ACC112 (cell line): ENCODE measurements around the gene THOC3.
"Not testable (repeated sequence)": the region's sequence is repeated elsewhere in the genome, so short reads cannot be mapped to it uniquely, and the experiment has no call there.

Experiments
- H2AFZ ChIP-seq: fragments of 200-600 bp; sonication (generic); one replicate; pipeline ENCODE4 v1.6.0; 2017; ENCODE audit warnings: antibody characterized with exemption, low read length; ENCODE audit not compliant: unreplicated experiment
- H3K27ac ChIP-seq: fragments of 200-600 bp; sonication (generic); 2 replicates; pipeline ENCODE4 v1.5.1; 2014; ENCODE audit warnings: low read depth, mild to moderate bottlenecking, antibody characterized with exemption, low read length, moderate library complexity
- H3K27me3 ChIP-seq: fragments of 200-600 bp; sonication (generic); 2 replicates; pipeline ENCODE4 v1.6.1; 2014; ENCODE audit warnings: mild to moderate bottlenecking, antibody characterized with exemption, low read length, moderate library complexity, mixed read lengths; ENCODE audit not compliant: insufficient read depth
- H3K36me3 ChIP-seq: fragments of 200-600 bp; sonication (generic); 2 replicates; pipeline ENCODE4 v1.6.1; 2016; ENCODE audit warnings: mild to moderate bottlenecking, antibody characterized with exemption, low read length, moderate library complexity, mixed read lengths; ENCODE audit not compliant: insufficient read depth
- H3K4me1 ChIP-seq: fragments of 200-600 bp; sonication (generic); one replicate; pipeline ENCODE4 v1.6.1; 2016; ENCODE audit warnings: low read length, mixed read lengths; ENCODE audit not compliant: insufficient read depth, unreplicated experiment, control insufficient read depth
- H3K4me3 ChIP-seq: fragments of 200-600 bp; sonication (generic); 2 replicates; pipeline ENCODE4 v1.5.1; 2014; ENCODE audit warnings: mild to moderate bottlenecking, low read depth, low read length
- H3K79me2 ChIP-seq: fragments of 200-600 bp; sonication (generic); one replicate; pipeline ENCODE4 v1.6.0; 2016; ENCODE audit warnings: low read length; ENCODE audit not compliant: control insufficient read depth, unreplicated experiment, insufficient read depth

THOC3 gene

DNA sequence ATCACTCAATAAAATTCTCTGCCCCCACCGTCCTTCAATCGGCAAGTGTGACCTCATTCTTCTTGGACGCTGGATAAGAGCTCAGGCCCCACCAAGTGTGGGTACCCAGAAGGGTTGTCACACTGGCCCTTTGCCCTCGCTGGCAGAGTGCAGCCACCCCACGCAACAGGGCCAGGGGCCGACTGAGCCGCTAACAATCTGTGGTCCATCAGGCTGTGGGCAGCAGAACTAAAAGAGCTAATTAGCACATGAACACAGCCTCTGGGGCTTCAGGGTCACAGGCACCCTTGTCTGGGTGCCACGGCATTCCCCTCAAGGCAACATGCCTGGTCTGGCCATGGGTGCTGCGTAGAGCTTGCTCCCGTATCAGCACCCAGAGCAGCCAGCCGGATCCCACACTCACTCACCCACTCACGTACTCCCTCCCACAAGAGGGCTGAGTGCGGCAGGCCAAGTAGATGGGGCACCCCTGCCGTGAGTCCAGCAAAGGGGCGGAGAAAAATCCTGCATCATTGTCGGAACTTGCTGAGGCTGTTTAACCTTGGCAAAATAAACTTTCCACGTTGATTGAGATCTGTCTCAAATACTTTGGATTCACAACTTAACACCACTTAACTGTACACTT, 11.4 kb upstream of the THOC3 start:
- H3K79me2 ChIP-seq, H3K27me3 ChIP-seq, H3K36me3 ChIP-seq, H3K4me3 ChIP-seq, H3K27ac ChIP-seq, H2AFZ ChIP-seq, H3K4me1 ChIP-seq: not testable (repeated sequence)

DNA sequence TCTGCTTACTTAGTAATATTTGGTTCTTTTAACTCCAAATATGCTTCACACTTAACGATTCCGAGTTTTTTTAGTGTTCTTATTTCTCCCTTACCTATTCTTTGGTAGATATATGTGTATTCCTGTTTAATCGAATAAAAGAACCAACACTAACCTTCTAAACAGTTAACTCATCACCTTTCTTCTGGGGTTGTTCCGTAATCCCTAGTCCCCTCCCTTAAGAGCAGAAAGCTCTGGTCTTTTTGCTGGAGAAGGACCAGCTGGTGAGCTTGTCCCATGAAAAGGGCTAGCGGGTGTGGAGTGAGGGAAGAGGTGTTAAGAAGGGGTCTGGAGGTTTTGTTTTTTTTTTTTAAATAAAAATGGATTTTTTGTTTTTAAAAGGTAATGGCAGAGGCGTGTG, 266 bp upstream of the THOC3 start:
- not testable (repeated sequence) for H2AFZ ChIP-seq, H3K36me3 ChIP-seq, H3K79me2 ChIP-seq, H3K27ac ChIP-seq, H3K4me1 ChIP-seq, H3K27me3 ChIP-seq
- peak overlapping the region; percentile 83 for H3K4me3 ChIP-seq

DNA sequence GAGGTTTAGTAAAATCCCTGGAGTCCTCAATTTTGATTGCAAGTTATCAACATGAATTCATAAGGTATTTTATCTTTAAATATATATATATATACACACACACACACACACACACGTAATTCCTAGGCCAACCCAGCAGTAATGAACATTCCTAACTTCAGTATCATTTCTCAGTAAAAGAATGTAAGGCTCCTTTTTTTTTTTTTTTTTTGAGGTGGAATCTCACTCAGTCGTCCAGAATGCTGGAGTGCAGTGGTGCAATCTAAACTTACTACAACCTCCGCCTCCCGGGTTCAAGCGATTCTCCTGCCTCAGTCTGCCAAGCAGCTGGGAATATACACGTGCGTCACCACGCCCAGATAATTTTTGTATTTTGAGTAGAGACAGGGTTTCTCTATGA, 5.8 kb downstream of the THOC3 start:
- not testable (repeated sequence) for H2AFZ ChIP-seq, H3K27ac ChIP-seq, H3K36me3 ChIP-seq, H3K4me1 ChIP-seq, H3K27me3 ChIP-seq, H3K79me2 ChIP-seq, H3K4me3 ChIP-seq

DNA sequence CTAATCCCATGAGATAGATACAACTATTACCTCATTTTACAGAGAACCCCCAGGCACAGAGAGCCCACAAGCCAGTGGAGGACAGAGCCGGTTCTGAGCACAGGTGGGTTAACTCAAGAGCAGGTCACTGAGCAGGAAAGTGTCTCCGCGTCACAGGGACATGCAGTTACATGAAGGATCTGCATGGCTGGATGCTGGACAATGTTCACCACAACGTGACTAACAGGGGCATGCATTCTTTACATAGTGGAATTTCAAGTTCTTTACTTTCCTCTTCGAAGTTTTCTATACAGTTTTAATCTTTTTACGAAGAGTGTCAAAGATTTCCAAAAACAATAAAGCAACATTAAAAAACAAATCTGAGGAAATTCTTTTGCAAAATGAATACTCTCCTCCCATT, 7.9 kb downstream of the THOC3 start:
- H3K27ac ChIP-seq, H3K36me3 ChIP-seq, H3K79me2 ChIP-seq, H3K4me1 ChIP-seq, H2AFZ ChIP-seq, H3K4me3 ChIP-seq, H3K27me3 ChIP-seq: not testable (repeated sequence)

DNA sequence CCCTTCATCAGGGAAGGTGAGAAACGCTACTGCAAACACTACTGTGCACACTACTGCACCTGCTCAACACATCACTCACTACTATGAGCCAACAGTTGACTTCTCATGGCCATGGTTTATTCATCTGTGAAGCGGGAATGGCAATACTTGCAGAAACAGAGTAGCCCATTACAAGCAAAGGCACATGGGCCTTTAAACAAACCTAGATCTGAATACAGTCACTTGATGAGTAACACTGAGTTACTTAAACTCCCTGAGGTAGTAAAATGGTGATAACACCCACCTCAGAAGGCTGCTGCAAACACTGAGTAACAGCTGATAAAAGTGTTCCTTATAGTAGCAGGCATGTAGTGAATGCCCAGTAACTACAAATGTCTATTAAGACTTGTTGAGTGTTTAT, 9.6 kb downstream of the THOC3 start:
- not testable (repeated sequence) for H3K36me3 ChIP-seq, H3K4me3 ChIP-seq, H3K79me2 ChIP-seq, H2AFZ ChIP-seq, H3K27me3 ChIP-seq, H3K27ac ChIP-seq, H3K4me1 ChIP-seq

DNA sequence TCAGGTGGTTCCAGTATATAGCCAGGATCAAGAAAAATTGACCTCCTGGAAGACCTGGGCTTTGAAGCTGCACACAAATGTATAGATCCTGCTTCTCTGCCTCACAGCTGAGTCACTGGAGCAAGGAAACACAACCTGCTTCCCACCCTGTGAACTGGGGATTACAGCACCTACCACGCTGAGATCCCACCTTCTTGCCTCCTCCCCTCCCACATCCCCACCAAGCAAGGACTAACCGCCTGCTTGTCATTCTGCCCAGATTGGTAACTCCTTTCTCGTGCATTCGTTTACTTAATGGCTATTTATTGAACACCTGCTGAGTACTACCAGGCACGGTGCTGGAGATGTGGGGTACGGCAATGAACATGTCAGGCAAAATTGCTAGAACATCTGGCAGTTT, 14.0 kb downstream of the THOC3 start:
- H3K4me3 ChIP-seq, H3K36me3 ChIP-seq, H3K27me3 ChIP-seq, H2AFZ ChIP-seq, H3K4me1 ChIP-seq, H3K27ac ChIP-seq, H3K79me2 ChIP-seq: not testable (repeated sequence)

DNA sequence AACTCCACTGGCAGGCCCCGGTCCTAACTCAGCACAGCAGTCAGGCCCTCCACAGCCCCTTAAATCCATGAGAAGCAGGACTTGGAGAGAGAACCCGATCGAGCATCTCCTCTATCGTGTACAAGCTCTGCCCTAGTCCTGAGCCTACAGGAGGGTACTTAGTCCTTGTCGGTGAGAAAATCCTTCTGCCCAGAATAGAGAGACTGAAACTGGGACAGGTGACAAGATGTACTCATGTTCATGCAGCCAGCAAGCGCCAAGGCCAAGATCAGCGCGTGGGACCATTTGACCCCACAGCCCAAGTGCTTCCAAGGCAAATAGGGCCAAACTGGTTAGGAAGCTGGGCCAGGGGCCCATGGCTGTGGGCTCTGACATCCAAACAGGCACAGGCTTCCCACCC, 15.3 kb downstream of the THOC3 start:
- H3K79me2 ChIP-seq, H3K36me3 ChIP-seq, H3K4me1 ChIP-seq, H3K27ac ChIP-seq, H3K27me3 ChIP-seq, H2AFZ ChIP-seq, H3K4me3 ChIP-seq: not testable (repeated sequence)

DNA sequence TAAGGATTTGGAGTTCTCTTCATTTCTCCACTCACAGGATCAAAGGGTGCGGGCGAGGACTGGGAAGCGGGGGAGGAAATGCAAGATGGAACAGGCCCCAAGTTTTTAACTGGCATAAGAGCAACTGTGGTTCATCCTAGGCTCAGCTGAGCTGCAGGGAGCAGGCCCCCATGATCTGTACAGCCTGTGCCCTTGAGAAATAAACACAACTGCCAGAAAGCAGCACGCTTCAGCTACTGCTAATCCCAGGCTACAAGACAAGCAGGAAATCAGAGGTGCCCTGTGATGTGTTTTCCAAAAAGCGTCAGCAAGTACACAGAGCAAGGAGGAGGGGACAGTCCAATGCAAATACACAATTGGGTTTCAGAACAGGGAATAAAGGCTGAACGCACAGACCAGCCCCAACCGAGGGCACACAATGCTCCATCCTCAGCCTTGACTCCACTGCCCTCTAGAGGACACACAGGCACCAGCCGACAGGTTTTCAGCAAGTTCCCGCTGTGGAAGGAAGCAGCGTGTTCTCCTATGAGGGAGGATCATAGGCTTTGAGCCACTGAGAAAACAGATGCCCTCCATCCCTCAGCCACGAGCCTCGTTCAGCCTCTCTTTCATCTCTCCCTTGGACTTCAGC, 16.7 kb downstream of the THOC3 start:
- not testable (repeated sequence) for H3K4me3 ChIP-seq, H3K27me3 ChIP-seq, H3K4me1 ChIP-seq, H3K79me2 ChIP-seq, H3K36me3 ChIP-seq, H3K27ac ChIP-seq, H2AFZ ChIP-seq

DNA sequence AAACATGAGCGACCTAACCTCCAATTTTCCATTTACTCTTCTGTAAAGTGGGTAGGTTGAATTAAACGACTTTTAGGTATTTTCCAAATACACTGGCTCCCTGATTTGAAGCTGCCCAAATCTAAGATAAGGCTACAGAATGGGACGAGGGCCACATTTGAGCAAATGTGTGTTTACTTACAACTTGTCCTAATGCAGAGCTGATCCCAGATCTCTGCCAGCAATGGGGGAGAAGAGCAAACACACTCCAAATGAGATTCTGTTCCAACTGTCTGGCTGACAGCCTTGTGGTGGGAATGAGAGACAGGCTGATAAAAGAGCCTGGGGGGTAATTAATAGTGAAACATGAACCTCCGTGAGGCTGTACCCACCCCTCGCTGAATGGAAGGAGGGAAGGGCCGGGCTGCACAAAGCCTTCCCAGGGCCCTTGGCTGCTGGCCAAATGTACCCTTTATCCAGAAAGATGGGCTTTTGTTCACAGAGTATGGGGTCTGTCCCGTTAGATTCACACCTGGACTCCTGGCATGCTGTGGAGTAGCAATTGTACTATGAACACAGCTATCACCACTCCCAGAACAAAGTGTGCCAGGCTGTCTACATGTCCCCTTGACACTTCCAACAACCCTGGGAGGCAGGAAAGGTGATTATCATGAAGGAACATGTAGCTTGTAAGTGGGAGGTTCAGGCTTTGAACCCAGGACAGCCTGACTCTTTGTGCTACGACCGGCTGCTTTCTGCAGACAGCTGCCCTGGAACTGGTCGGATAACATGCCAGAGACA, 19.6 kb downstream of the THOC3 start:
- not testable (repeated sequence) for H2AFZ ChIP-seq, H3K27ac ChIP-seq, H3K79me2 ChIP-seq, H3K4me3 ChIP-seq, H3K27me3 ChIP-seq, H3K4me1 ChIP-seq, H3K36me3 ChIP-seq

DNA sequence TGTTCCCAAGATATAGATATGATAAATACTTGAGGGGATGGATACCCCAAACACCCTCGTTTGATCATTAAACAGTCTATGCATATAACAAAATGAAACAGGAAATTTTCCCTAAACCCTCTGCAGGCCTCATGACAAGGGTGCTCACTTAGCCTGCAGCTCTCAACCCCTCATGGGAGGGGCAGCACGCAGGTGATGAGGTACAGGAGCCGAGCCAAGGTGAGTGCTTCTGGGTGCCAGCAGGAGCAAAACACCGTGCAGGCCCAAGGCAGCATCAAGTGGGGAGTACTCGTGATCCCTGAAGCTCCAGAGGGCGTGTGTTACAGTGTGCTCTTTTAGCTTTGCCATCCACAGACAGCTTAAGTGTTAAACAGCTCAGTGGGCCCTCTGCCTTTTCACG, 24.9 kb downstream of the THOC3 start:
- H3K27me3 ChIP-seq, H3K27ac ChIP-seq, H2AFZ ChIP-seq, H3K4me1 ChIP-seq, H3K36me3 ChIP-seq, H3K79me2 ChIP-seq, H3K4me3 ChIP-seq: not testable (repeated sequence)

DNA sequence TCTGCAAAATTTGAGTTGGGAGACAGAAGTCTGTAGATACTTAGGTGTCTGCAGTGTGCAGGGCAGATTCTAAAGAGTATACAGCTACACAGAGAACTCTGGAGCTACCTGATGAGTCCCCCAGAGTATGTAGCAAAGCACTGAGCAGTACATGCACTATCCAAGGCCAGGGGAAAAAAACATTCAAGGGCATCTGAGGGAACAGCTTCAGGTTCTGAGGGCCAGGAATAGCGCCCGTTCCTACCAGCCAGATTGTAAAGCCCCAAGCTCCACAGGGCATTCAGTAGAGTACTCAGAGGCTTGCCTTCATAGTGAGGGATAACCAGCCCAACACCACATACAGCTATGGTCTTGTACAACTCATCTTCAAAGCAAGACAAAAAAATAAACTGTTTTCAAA, 27.5 kb downstream of the THOC3 start:
- H3K36me3 ChIP-seq, H3K27ac ChIP-seq, H3K27me3 ChIP-seq, H2AFZ ChIP-seq, H3K79me2 ChIP-seq, H3K4me1 ChIP-seq, H3K4me3 ChIP-seq: not testable (repeated sequence)
